ENCODE measurements around the gene CCDC190. TPM values are rescaled to one million over a fixed set of nuclear protein-coding genes. Genes with fewer than 3 reads are reported as not detected.

CCDC190 gene
- total RNA-seq, 4 donors from 2014 or later: 1.5 to 4.8 (median 2.3) TPM

Other genes starting within 250 kb of the CCDC190 start
- gene DDR2, start 228.7 kb downstream of the CCDC190 start, total RNA-seq: 10 to 100 TPM in 2 of 4 donors, 1 to 10 TPM in 2; 1.5 to 88.1 (median 15.9) TPM
- 10 to 100 TPM; 15.7 to 28.4 (median 21.6) TPM for gene HSD17B7, start 70.5 kb downstream of the CCDC190 start, total RNA-seq
- 1 to 10 TPM in 1 of 4 donors, under 1 TPM in 2, not detected in 1; 0.26 to 1.5 (median 0.70) TPM for gene RGS4, start 208.2 kb upstream of the CCDC190 start, total RNA-seq

All from esophagus squamous epithelium (tissue), 4 donors.